Stimulated activated CD4-positive, alpha-beta T cell treated with anti-CD3 and anti-CD28 coated beads, Interleukin-4, amount 100 ng/mL, for 24 hours (primary cell): ENCODE measurements around the gene TTC9C.
"Not testable (repeated sequence)": the region's sequence is repeated elsewhere in the genome, so short reads cannot be mapped to it uniquely, and the experiment has no call there.

ENCODE experiments used
- DNase-seq: peaks from one replicate; pipeline ENCODE4 v3.0.0-alpha.2; 2020

TTC9C gene

GRCh38 chr11:62752994-62753735, 24.9 kb downstream of the TTC9C start:
- DNase-seq, result no peak

- DNase-seq, result peak; percentile 97
These were observed 25.7 kb downstream of the TTC9C start, which contains the start of gene ZBTB3 for GRCh38 chr11:62753736-62754603. Gene ZBTB3, minus strand, starts transcription at chr11:62754160. Its CDS starts 496 bp downstream, at chr11:62753664.

GRCh38 chr11:62755086-62755615, 26.9 kb downstream of the TTC9C start:
- no peak for DNase-seq

- DNase-seq, result no peak
These were observed 29.8 kb downstream of the TTC9C start for GRCh38 chr11:62757846-62758788.

GRCh38 chr11:62760867-62761227, 32.6 kb downstream of the TTC9C start:
- DNase-seq, result not testable (repeated sequence)

GRCh38 chr11:62770778-62771143, 42.5 kb downstream of the TTC9C start:
- peak; percentile 15 for DNase-seq

- peak; percentile 95 for DNase-seq
These were observed 43.1 kb downstream of the TTC9C start, which contains the start of gene TAF6L for GRCh38 chr11:62771144-62772021. Gene TAF6L, plus strand, starts transcription at chr11:62771396. Its CDS starts 4,388 bp downstream, at chr11:62775784.

GRCh38 chr11:62774407-62774806, 46.1 kb downstream of the TTC9C start:
- DNase-seq, result no peak

GRCh38 chr11:62775646-62776045, 47.4 kb downstream of the TTC9C start:
- DNase-seq, result no peak

- no peak for DNase-seq
These were observed 49.1 kb downstream of the TTC9C start for GRCh38 chr11:62777389-62777788.

- DNase-seq, result no peak
These were observed 50.2 kb downstream of the TTC9C start for GRCh38 chr11:62778441-62778840.

- DNase-seq, result no peak
These were observed 54.5 kb downstream of the TTC9C start for GRCh38 chr11:62782753-62783152.

- DNase-seq, result peak; percentile 86
These were observed 58.2 kb downstream of the TTC9C start for GRCh38 chr11:62786318-62787004.

- DNase-seq, result peak; percentile 99
These were observed 58.9 kb downstream of the TTC9C start, which contains the start of gene TMEM179B for GRCh38 chr11:62787005-62787759. Gene TMEM179B, plus strand, starts transcription at chr11:62787402. Its CDS starts 30 bp downstream, at chr11:62787432.
